Caco-2 (cell line): ENCODE data around the gene ST8SIA1. TPM values are rescaled to one million over a fixed set of nuclear protein-coding genes. Genes with fewer than 3 reads are reported as not detected.
"Not testable (repeated sequence)": the region's sequence is repeated elsewhere in the genome, so short reads cannot be mapped to it uniquely, and the experiment has no call there.

ENCODE experiments used
- BruUV-seq: library from RNA; stranded (reverse); fragments of 400-500 nt; replicated peaks from 2 replicates; lab custom pipeline; 2021; lab: Mats Ljungman, UMichigan
- CTCF ChIA-PET: fragments of 300-600 bp; sonication (Branson Sonifier 250); formaldehyde crosslinking; loops from one replicate; lab custom pipeline; 2022; ENCODE audit warnings: antibody characterized with exemption; lab: Charles Lee
- POLR2A ChIA-PET: fragments of 300-600 bp; sonication (Branson Sonifier 250); formaldehyde crosslinking; loops from one replicate; lab custom pipeline; 2022; ENCODE audit warnings: antibody characterized with exemption; lab: Charles Lee
- DNase-seq, 2 experiments: peaks; one replicate each; pipeline versions ENCODE4 v3.0.0 to v3.0.0-alpha.2; 2020 to 2022
- H3K27me3 ChIP-seq: replicated peaks from 2 replicates; pipeline ENCODE4 v1.6.0; 2011; ENCODE audit warnings: low read length; ENCODE audit not compliant: control insufficient read depth, insufficient read depth
- H3K36me3 ChIP-seq: 2 replicates; pipeline ENCODE4 v1.5.1; 2011; ENCODE audit warnings: low read length; ENCODE audit not compliant: control insufficient read depth, insufficient read depth
- H3K4me1 ChIP-seq: fragments of 250-450 bp; sonication (Bioruptor Pico); 2 replicates; pipeline ENCODE4 v1.5.1; 2020; ENCODE audit warnings: mild to moderate bottlenecking
- H3K4me3 ChIP-seq: 2 replicates; pipeline ENCODE4 v1.5.1; 2011; ENCODE audit warnings: low read depth, mild to moderate bottlenecking, control low read depth, low read length
- H3K9me3 ChIP-seq: fragments of 250-450 bp; sonication (Bioruptor Pico); 2 replicates; pipeline ENCODE4 v1.5.1; 2020; ENCODE audit warnings: mild to moderate bottlenecking, moderate library complexity
- H3K27ac Mint-ChIP-seq: one replicate; pipeline ENCODE4 v1.8.0; 2022; ENCODE audit warnings: mixed read lengths; ENCODE audit not compliant: unreplicated experiment
- H3K27me3 Mint-ChIP-seq: one replicate; pipeline ENCODE4 v1.8.0; 2022; ENCODE audit warnings: mixed read lengths; ENCODE audit not compliant: insufficient read depth, unreplicated experiment
- H3K36me3 Mint-ChIP-seq: one replicate; pipeline ENCODE4 v1.8.0; 2022; ENCODE audit warnings: mild to moderate bottlenecking, mixed read lengths; ENCODE audit not compliant: insufficient read depth, unreplicated experiment
- H3K4me1 Mint-ChIP-seq: one replicate; pipeline ENCODE4 v1.8.0; 2022; ENCODE audit warnings: low read depth, mixed read lengths; ENCODE audit not compliant: unreplicated experiment
- H3K4me3 Mint-ChIP-seq: one replicate; pipeline ENCODE4 v1.8.0; 2022; ENCODE audit warnings: mild to moderate bottlenecking, moderate library complexity, mixed read lengths; ENCODE audit not compliant: unreplicated experiment
- H3K9me3 Mint-ChIP-seq: one replicate; pipeline ENCODE4 v1.8.0; 2022; ENCODE audit warnings: mixed read lengths; ENCODE audit not compliant: unreplicated experiment
- intact Hi-C: fragments of 100-400 bp; cut with micrococcal nuclease; formaldehyde crosslinking; loops from one replicate; pipeline ENCODE4 v1.10.0; 2022; ENCODE audit not compliant: unreplicated experiment
- total RNA-seq: library from RNA; stranded (reverse); gene quantifications from 2 replicates; pipeline ENCODE4 v1.2.3, GENCODE V29; 2022
- TF ChIP-seq, protein P1 (sequence below), 2 experiments: fragments of 200-600 bp in 1 of 2; IDR thresholded peaks; 1 replicate in 1 of 2; 2 replicates in 1 of 2; pipeline versions ENCODE4 v1.5.1 to v1.8.0; 2011 to 2022; ENCODE audit warnings: antibody characterized with exemption in 1 of 2, control low read depth in 1 of 2, inconsistent platforms in 1 of 2, low read depth in 1 of 2, low read length in 1 of 2, mild to moderate bottlenecking in 1 of 2, moderate library complexity in 1 of 2; ENCODE audit not compliant: insufficient read depth in 1 of 2, severe bottlenecking in 1 of 2, unreplicated experiment in 1 of 2

ST8SIA1 gene
- total RNA-seq, 1 experiment from 2014 or later: not detected

DNA sequence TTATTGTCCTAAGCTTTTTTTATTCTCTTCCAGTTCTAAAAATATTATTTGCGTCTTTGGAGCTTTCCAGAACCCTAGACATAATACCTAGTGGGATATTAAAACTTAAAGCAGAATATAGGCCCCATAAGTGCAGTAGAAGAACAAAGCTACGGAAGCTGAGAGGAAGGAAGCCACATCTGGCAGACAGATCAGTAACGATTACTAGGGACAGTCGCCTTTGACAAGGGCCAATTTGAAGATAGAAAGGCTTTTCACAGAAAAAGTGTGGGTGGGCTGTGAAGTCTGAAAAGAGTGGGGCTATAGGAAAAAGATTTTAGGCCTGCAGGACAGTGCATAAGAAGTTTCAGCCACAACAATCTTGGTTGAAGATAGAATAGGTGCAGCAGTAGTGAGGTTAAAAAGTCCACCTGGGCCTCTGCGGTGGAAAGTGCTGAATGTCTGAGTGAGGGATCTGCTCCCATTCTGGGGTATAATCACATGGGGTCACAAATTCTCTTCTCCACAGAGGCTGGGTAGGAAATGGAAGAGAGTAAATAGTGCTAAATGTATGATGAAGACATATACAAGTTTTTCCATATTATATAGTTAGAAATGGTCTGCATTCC is 174.0 kb downstream of the ST8SIA1 start:
- no peaks in the 10 kb centered on the region for H3K36me3 Mint-ChIP-seq
- no peak overlapping the region for H3K27ac Mint-ChIP-seq
- DNase-seq: no peak
- POLR2A ChIA-PET: no interaction called here
- H3K27me3 Mint-ChIP-seq: peaks cover 7% of the 10 kb centered on the region
- no peaks in the 10 kb centered on the region for H3K4me1 Mint-ChIP-seq
- no peaks in the 10 kb centered on the region for H3K27me3 ChIP-seq
- no peaks in the 10 kb centered on the region for H3K9me3 ChIP-seq
- no peaks in the 10 kb centered on the region for H3K9me3 Mint-ChIP-seq
- CTCF ChIA-PET: no interaction called here
- no peaks in the 10 kb centered on the region for H3K4me1 ChIP-seq
- TF ChIP-seq, protein P1, sequence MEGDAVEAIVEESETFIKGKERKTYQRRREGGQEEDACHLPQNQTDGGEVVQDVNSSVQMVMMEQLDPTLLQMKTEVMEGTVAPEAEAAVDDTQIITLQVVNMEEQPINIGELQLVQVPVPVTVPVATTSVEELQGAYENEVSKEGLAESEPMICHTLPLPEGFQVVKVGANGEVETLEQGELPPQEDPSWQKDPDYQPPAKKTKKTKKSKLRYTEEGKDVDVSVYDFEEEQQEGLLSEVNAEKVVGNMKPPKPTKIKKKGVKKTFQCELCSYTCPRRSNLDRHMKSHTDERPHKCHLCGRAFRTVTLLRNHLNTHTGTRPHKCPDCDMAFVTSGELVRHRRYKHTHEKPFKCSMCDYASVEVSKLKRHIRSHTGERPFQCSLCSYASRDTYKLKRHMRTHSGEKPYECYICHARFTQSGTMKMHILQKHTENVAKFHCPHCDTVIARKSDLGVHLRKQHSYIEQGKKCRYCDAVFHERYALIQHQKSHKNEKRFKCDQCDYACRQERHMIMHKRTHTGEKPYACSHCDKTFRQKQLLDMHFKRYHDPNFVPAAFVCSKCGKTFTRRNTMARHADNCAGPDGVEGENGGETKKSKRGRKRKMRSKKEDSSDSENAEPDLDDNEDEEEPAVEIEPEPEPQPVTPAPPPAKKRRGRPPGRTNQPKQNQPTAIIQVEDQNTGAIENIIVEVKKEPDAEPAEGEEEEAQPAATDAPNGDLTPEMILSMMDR (IDR thresholded peaks at IDR 0.05; ENCODE audit: insufficient read depth in 1 of 2, low read depth in 1 of 2, low read length in 1 of 2, severe bottlenecking in 1 of 2, unreplicated experiment in 1 of 2): no peak
- no peak overlapping the region for H3K4me3 Mint-ChIP-seq
- no peak overlapping the region for H3K4me3 ChIP-seq
- intact Hi-C loops: no loop called here
- H3K36me3 ChIP-seq: no peaks in the 10 kb centered on the region
- BruUV-seq: no TSS peak

DNA sequence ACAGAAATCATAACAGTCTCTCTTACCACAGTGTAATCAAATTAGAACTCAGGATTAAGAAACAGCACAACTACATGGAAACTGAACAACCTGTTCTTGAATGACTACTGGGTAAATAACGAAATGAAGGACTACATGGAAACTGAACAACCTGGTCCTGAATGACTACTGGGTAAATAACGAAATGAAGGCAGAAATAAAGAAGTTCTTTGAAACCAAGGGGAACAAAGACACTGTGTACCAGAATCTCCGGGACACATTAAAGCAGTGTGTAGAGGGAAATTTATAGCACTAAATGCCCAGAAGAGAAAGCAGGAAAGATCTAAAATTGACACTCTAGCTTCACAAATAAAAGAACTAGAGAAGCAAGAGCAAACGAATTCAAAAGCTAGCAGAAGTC is 185.2 kb downstream of the ST8SIA1 start:
- POLR2A ChIA-PET, H3K4me3 ChIP-seq, H3K4me1 Mint-ChIP-seq, H3K4me1 ChIP-seq, H3K27me3 ChIP-seq, CTCF ChIA-PET, BruUV-seq, H3K36me3 Mint-ChIP-seq, H3K9me3 ChIP-seq, H3K27ac Mint-ChIP-seq, H3K27me3 Mint-ChIP-seq, intact Hi-C loops, H3K4me3 Mint-ChIP-seq, H3K36me3 ChIP-seq, H3K9me3 Mint-ChIP-seq, DNase-seq: not testable (repeated sequence)

DNA sequence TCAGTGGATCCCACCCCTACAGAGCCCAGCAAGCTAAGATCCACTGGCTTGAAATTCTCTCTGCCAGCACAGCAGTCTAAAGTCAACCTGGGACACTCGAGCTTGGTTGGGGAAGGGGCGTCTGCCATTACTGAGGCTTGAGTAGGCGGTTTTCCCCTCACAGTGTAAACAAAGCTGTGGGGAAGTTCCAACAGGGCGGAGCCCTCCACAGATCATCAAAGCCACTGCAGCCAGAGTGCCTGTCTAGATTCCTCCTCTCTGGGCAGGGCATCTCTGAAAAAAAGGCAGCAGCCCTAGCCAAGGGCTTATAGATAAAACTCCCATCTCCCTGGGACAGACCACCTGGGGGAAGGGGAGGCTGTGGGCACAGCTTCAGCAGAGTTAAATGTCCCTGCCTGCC is 187.8 kb downstream of the ST8SIA1 start:
- H3K27me3 ChIP-seq, H3K9me3 Mint-ChIP-seq, H3K27ac Mint-ChIP-seq, H3K36me3 Mint-ChIP-seq, H3K9me3 ChIP-seq, H3K4me3 Mint-ChIP-seq, H3K4me3 ChIP-seq, POLR2A ChIA-PET, H3K36me3 ChIP-seq, H3K4me1 ChIP-seq, H3K27me3 Mint-ChIP-seq, H3K4me1 Mint-ChIP-seq, CTCF ChIA-PET, BruUV-seq, intact Hi-C loops: not testable (repeated sequence)
- peak in 1 of 2 experiments; percentile 15 for DNase-seq

Other genes starting within 250 kb of the ST8SIA1 start
- 44.6 and 51.5 TPM in 2 replicates for gene C2CD5, start 209.8 kb upstream of the ST8SIA1 start, total RNA-seq